OCI-LY3 (cell line): ENCODE measurements around the gene KRTAP10-8.

Experiments
- EZH2phosphoT487 ChIP-seq: fragments of 200-600 bp; shearing (Covaris generic); IDR thresholded peaks from 2 replicates; pipeline ENCODE4 v1.6.1; 2018; ENCODE audit warnings: antibody characterized with exemption, mixed run types, low read depth
- TF ChIP-seq, protein P1 (sequence below): fragments of 200-600, 300-600 bp; sonication (generic); IDR thresholded peaks from 2 replicates; pipeline ENCODE4 v1.5.1; 2014; ENCODE audit warnings: antibody characterized with exemption, low read length, low read depth

GRCh38 chr21:44639331-44639655 is 27.4 kb downstream of the KRTAP10-8 start:
- TF ChIP-seq, protein P1, sequence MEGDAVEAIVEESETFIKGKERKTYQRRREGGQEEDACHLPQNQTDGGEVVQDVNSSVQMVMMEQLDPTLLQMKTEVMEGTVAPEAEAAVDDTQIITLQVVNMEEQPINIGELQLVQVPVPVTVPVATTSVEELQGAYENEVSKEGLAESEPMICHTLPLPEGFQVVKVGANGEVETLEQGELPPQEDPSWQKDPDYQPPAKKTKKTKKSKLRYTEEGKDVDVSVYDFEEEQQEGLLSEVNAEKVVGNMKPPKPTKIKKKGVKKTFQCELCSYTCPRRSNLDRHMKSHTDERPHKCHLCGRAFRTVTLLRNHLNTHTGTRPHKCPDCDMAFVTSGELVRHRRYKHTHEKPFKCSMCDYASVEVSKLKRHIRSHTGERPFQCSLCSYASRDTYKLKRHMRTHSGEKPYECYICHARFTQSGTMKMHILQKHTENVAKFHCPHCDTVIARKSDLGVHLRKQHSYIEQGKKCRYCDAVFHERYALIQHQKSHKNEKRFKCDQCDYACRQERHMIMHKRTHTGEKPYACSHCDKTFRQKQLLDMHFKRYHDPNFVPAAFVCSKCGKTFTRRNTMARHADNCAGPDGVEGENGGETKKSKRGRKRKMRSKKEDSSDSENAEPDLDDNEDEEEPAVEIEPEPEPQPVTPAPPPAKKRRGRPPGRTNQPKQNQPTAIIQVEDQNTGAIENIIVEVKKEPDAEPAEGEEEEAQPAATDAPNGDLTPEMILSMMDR = no peak
- no peak for TF ChIP-seq EZH2phosphoT487
